ENCODE measurements around the gene TNKS1BP1.
A peak's percentile ranks its signal among the peaks of the same experiment; 100 is the strongest.
"Not testable (repeated sequence)": the region's sequence is repeated elsewhere in the genome, so short reads cannot be mapped to it uniquely, and the experiment has no call there.

Gene TNKS1BP1

DNA sequence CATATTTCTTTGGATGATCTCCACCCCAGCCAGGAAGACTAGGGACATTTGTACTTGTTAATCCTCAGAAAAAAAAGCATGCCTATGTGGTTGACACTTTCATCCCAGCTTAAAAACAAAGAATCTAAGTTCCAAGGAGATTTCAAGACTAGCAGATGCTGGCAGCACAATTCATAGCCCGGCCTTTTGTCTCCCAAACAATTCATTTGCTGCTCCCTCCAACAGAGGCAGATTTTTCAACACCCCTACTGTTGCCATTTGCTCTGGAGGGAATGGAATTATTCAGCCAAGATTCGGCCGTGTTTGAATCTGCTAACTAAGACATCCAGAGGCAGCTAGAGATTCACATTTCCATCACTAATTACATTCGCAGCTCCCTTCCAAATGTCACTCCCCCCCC is 28.7 kb upstream of the TNKS1BP1 start:
- DNase-seq (ENCODE audit: low read depth) = no peak

DNA sequence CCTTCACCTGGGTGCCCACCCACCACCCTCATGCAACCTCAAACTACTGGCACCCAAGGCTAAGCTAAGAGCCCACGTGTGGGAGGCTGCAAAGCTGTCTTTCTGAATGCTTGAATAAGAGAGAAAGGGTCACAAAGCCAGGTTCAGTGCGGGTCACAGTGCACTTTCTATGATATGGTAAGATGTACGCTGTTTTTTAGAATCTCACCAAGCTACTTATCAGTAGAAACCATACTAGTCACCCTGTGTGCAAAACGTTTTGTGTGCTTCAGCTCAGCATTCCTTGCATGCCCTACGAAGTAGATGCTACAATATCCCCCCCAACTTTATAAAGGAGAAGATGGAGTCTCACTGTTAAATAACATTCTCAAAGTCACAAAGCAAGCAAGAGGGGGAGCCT is 28.3 kb upstream of the TNKS1BP1 start:
- DNase-seq (ENCODE audit: low read depth) = no peak

DNA sequence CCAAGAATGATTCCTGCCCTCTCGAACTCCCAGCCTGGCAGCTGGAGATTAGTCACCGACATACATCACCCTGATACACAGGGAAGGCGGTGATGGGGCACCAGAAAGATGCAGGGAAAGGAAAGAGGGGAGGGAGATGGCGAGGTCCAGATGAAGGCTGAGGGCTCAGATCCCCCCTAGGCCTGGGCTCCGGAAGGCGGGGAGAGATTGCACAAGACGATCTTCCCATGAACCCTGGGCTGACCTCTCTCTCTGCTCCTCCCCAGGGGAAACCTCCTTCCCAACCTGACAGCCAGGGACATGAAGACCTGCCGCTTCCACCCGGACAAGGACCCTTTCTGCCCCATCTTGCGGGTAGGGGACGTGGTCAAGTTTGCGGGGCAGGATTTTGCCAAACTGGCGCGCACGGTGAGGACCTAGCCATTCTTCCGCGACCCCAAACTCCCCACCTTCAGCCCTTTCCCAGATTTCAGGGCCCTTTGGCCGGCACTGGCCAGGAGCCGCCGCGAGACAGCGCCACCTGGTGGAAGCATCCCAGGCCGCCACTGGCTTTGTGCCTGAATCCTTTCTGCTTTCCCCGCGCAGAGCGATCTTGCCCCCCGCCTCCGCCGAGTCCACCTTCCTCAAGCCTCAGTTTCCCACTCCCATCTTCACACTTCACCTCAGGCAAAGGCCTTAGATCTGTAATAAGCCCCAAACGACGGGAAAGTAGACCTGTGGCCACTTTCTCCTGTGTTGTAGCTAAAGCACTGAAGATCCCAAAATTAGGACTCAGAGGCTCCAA is 24.9 kb upstream of the TNKS1BP1 start:
- peak; percentile 45 for DNase-seq (ENCODE audit: low read depth)

DNA sequence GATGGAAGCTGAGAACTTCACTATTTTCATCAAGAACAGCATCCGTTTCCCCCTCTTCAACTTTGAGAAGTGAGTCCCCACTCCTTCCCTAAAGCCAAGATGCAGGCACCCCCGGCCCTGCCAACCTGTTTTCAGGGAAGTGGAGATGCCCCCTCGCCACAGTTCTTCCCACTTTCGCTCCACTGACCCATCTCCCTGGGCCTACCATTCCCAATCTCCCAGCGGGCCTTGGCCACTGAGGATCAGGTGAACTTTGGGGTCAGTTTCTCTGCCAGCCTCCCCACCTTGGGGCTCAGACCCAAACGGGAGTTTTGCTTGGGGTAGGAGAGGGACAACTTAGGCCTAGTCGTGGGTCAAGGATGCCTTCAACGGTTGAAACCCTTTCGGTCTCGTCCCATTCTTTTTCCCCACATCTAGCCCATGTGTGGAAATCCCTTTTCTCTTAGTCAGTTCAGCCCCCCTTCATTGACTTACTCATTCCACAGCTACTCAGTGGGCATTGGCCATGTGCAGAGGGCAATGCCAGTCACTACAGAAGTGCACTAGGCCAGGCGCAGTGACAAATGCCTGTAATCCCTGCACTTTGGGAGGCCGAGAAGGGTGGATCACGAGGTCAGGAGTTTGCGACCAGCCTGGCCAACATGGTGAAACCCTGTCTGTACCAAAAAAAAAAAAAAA is 24.0 kb upstream of the TNKS1BP1 start:
- DNase-seq (ENCODE audit: low read depth) = peak; percentile 20

DNA sequence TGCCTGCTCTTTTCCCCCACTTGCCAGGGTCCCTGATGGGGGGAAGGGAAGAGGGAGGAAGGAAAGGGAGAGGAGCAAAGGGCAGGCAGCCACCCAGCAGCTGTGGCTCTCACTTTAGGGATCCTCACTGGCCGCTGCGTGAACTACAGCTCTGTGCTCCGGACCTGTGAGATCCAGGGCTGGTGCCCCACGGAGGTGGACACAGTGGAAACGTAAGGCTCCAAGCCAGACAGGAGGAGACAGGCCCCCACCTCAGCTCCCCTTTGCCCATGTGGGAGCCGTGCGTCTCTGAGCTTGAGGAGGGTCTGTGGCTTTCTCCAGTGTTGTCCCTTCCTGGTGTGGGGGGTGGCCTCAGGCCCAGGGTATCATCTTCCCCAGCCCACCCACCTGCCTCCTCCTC is 23.3 kb upstream of the TNKS1BP1 start:
- no peak for DNase-seq (ENCODE audit: low read depth)

DNA sequence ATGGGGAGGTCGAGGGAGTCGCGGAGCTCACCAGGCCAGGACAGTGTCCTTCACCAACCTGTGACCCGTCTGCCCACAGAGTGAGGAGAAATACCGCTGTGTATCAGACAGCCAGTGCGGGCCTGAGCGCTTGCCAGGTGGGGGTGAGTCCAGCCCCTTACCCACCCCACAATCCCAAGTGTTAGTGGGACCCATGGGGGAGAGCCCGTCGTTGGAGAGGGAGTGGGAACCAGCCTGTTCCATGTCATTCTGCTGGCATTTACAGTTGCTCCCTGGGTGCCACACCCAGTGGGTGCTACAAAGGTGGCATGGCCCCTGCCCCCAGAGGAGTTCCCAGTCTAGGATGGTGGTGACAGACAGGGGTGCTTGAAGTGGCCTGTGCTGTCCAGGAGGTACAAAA is 22.6 kb upstream of the TNKS1BP1 start:
- no peak for DNase-seq (ENCODE audit: low read depth)

DNA sequence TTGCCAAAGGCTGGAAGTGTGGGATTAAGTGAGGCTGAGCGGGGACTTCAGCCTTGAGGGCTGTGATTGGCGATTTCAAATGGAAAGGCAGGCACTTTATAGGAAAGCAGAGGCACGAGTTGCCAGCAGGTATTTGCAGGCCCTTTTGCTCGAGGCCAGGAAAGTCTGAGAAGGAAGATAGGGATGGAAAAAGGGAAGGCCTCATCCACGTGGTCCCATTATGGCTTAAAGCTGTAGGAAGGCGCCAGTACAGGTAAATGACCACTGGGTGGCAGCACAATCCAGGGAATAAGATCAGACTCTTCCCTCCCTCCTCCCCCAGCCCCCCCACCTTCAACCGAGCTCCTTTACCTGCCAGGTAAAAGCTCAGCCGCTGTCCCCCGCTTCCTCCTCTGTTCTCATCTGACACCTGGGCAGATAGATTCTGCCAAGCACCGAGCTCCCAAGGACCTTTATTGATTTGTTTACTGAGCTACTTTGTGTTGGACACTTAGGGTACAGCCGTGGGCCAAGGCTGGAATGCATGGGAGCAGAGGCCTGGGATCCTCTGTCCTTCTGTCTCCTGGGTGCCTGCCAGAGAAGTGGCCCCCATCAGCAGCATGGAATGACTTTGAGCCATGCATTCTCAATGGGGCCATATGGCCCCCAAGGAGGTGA is 20.9 kb upstream of the TNKS1BP1 start:
- DNase-seq (ENCODE audit: low read depth) = peak; percentile 67

DNA sequence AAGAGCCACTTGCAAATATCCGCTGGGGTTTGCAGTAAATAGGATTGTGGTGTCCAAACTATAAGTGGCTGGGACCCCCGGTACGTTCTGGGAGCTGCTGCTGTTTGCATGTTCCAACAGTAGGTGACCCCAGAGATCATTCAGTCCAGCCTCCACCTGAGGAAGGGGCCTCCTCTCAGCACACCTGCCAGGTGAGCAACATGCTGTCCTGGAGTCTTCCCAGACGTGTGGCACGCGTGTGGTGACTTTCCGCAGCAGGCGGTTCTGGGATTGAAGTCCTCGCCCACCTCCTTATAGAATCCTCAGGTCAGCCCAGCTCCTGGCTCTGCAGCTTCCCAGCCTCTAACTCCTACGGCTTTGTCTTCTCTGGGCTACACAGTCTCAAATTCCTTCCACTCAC is 20.1 kb upstream of the TNKS1BP1 start:
- no peak for DNase-seq (ENCODE audit: low read depth)

DNA sequence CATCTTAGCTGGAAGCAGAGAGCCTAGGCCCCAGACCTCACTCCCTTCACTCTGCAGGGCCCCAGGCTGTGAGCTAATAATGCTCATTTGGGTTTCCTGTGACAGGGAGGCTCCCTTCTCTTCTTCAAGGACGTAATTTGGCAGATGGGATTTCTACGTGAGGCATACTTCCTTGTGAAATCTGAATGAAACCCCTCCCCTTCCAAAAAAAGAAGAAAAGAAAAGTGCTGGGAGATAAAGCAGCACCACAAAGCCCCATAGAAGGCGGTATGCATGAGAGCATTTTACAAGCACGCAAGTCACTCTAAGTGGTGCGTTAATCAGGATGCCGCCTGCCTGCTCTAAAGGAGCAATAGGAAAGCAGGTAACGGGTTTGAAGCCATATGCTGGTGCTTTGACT is 19.1 kb upstream of the TNKS1BP1 start:
- no peak for DNase-seq (ENCODE audit: low read depth)

DNA sequence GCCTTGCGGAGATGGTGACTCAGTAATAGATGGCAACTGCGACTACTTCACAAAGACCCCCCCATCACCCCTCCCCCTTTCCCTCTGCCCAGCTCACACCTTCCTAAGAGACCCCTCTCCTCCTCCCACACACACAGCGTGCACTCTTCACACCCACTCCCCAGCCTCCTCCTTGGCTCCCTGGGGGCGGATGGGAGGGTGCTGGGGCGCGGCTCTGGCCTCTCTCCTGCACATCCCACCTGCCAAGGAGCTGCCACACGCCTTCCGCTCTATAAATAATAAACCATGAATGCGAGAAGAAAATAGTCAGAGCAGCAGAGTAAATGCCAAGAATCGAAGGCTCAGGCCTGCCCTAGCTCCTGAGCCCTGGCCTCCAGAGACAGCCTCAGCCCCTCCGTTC is 17.9 kb upstream of the TNKS1BP1 start:
- no peak for DNase-seq (ENCODE audit: low read depth)

DNA sequence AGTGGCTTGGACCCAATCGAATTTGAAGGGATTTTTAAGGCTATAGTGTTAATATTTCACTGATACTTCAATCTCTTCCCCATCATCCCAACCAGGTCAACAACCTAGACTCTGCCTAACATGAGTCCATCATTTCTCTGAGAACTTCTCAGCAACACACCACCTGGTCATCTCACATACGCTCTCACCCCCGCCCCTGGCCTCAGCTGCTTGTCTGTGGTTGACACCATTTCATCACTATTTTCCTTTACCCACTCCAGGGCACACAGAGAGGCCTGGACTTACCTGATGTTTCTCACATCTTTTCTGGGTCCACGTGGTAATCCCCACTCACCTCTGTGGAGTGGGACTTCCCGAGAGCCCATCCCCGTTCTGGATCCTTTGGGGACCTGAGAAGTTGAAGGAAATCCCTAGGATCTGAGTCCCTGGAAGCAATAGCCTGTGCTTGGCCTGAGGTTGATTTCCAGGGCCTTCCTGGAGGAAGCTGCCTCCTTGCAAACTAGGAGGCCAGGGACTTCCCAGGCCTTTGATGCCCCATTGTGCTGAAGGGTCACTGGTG is 16.6 kb upstream of the TNKS1BP1 start:
- no peak for DNase-seq (ENCODE audit: low read depth)

DNA sequence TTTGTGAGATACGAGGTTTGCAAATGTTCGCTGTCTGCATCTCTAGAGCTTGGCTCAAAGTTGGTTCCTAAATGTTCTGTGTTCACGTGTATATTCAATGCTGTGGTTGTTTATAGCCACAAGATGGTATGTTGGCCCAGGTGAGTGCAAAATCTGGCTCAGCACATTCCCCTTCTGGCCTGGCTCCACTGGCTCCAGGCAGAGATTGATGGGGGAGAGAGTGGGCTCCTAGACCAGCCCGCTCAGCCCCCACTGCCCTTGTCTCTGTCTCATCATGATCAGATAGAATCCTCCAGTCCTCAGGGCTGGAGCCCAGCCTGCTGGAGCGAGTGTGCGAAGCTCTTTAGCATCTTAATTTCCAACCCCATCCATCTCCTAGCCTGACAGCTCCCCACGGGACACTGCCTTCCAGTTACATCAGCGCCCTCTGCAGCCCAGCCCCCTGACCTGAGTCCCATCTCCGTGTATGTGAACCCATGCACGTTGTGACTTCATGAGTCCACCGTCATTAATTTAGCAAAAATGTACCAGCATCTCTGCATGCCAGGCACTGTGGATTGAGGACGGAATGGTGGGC is 15.4 kb upstream of the TNKS1BP1 start:
- peak; percentile 58 for DNase-seq (ENCODE audit: low read depth)

DNA sequence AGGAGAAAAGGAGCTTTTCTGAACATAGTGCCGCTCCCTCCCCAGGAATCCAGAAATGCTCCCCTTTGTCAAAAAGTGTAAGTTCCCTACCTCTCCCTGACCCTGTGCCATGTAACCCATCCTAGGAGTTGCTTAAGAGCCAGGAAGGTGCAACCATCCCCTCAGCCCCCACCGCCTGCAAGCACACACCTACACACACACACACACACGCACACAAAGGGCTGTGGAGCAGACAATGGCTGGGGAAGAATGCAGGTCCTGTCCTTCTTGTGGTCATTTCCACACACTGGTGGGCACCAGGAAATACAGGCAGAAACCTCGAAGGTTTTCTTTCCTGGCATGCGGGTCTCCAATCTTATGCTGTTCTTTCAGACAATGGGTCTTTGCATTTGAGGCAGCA is 14.6 kb upstream of the TNKS1BP1 start:
- no peak for DNase-seq (ENCODE audit: low read depth)

DNA sequence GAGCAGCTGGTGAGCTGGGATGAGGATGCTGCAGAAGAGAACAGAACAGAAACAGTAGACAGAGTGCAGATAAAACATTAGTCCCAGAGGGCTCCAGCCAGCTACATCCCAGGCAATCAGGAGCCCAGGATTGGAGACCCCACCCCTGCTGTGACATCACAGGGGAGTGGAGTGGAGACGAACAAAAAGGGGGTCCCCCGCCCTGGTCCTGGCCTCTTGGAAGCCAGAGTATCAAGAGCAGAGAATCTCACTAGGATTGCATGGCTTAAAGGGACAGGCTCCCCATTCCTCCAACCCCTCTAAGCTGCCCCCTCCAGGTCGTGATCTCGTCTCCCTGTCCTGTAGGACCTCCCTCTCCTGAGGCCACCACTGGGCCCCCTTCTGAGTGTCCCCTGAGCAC is 13.4 kb upstream of the TNKS1BP1 start, which contains the start of gene P2RX3:
Gene P2RX3, plus strand, starts transcription at position 211 of the 400 bp plus-strand sequence. CDS start 199 bp downstream, outside the sequence.
- DNase-seq (ENCODE audit: low read depth) = no peak

DNA sequence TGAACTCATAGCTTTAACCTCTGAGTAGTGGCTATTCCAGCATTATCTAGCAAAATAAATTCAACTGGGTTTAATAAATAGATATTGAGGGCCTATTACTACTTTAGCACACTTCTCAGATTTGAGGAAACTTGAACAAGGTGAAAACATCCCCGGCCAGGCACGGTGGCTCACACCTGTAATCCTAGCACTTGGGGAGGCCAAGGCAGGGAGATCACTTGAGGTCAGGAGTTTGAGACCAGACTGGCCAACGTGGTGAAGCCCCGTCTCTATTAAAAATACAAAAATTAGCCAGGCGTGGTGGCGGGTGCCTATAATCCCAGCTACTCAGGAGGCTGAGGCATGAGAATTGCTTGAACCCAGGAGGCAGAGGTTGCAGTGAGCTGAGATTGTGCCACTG is 12.1 kb upstream of the TNKS1BP1 start:
- DNase-seq (ENCODE audit: low read depth) = not testable (repeated sequence)

DNA sequence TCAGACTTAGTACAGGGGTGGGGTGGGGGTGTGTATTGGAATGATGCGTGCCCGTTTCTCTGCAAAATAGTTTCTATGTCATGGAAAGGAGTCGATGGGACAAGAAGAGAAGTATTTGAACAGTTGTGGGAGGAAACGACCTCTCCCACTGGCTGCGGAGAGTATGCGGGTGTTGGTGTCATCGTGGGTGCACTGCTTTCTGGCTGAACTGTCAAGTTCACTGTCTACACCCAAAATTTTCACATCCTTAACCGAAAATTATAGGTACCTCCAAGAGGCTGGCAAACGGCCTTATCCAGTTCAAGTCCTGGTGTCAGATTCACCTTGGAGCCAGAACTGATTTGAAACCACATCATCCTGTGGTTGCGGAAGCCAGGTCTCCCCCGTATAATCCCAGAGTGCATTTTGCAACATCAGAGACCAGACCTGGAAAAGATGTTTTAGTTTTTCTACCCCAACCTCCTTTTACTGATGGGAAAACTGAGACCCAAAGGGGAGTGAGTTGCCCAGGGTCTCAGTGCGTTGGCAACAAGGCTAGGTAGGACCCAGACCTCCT is 11.4 kb upstream of the TNKS1BP1 start:
- DNase-seq (ENCODE audit: low read depth) = no peak

DNA sequence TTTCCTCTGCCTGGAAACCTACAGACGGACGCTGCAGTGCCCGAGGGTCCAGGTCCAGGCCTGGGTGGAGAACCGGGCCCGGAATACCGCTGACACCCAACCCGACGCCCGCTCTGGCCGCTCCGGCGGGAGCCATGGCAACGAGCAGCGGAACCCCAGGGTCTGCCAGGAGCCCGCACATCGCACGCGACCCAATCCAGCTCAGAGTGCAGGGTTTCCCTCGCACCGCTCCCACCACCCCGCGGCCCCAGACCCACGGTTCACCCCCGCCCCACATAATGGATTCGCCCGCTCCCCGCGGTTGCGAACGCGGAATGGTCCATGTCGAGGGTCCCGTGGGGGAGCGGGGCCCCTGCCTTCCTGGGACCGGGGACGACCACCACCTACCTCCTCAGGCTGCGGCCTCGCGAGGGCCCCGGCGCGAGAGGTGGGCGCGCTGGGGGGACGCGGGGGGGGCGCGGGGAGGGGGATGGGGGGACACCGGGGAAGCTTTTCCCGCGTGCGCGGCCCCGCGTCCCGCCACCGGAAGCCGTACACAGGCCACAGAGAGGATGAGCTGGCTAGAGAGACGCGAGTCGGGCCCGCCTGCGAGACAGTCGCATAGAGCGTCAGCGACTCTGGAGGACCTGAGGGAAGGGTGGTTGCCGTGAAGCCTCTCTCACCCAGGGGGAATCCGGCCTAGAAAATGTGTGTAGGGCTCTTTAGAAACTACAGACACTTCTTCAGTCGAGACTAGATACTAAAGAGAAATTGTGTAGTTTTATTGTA is 10.8 kb upstream of the TNKS1BP1 start, which contains the start of gene SSRP1:
Gene SSRP1, minus strand, starts transcription at position 550 of the 768 bp plus-strand sequence. CDS start 771 bp downstream, outside the sequence.
- DNase-seq (ENCODE audit: low read depth) = peak; percentile 88

DNA sequence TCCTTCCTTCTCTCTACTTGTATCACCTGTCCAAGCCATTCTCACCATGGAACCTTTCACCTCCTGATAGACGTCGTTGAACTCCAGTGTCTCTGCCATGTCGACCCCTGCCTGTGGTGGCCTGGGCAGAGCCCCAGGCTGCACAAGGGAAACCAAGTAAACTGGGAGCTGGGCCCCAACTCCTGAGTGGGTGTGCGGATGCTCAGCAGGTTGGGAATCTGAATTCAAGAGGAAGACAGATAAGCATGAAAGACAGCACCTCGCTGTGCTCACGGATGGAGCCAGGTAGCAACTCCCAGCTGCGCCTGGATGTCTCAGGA is 10.2 kb upstream of the TNKS1BP1 start:
- DNase-seq (ENCODE audit: low read depth) = no peak

DNA sequence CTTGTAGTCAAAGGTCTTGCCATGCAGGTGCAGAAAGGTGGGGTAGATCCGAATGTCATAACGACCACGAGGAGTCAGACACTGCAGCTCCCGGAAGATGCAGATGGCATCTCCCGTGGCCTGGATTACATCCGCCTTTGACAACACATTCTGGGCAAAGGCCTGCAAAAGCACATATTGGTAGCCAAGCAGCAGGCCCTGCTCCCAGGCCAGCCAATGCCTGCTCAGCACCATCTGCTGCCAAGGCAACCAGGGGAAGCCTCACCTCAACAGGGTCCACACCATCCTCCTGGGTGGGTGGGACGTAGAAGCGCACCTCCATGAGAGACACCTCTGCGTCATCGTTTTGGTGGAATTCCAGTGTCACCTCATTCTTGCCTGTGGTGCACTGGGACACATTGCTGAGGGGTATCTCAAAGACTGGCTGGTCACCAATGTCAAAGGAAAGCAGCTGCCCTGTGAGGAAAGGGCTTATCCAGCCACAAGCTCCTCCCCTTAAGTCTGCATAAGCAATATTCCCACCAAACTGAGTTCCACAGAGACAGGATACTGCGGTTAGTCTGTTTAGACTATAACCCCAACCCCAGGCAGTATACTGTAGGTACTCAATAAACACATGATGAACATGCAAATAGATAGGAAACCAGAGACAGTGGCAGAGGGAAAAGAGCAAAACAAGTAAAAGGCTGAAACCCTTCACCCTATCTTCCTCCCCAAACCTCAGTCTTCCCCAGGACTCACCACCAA is 8.1 kb upstream of the TNKS1BP1 start:
- DNase-seq (ENCODE audit: low read depth) = no peak

DNA sequence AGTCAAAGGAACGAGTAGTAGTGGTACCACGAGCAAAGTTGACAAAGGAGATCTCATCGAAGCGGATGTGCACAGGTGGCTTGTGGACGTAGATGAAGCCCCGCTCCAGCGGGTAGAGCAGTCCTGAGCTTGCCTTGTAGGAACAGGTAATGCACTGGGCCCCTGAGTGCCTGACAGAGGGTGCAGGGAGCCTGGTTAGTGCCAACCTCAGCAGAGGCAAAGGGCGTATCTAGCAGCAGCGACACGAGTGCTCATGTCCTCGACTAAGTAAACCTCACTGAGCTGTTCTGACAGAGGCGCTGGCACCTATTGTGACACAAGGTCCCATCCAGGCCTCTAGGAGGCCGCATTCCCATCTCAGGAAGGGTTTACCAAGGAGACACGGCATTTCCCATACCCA is 7.0 kb upstream of the TNKS1BP1 start:
- DNase-seq (ENCODE audit: low read depth) = no peak

DNA sequence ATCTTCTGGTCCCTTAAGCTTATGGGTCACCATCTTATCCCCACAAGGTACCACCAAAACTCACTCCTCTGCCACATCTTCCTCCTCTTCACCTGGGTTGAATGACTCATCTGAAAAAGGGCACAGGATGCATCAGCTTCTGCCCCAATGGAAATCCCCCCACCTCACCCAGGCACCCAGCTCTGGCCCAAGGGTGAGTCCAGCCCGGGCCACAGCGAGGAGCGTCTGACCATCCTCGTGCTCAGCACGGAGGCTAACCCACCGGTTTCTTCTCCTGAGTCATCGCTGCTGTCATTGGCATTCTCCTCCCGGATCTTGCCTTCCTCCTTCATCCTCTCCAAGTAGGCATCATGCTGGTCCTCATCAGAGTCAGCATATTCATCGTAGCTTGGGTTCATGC is 5.3 kb upstream of the TNKS1BP1 start:
- DNase-seq (ENCODE audit: low read depth) = no peak
